WI38 (cell line): ENCODE results near the gene WFIKKN1.

ENCODE experiments used
- H3K4me3 ChIP-seq: 2 replicates; pipeline ENCODE4 v1.5.1; 2011; ENCODE audit warnings: low read depth, mild to moderate bottlenecking, control low read depth, low read length
- CTCF ChIP-seq: IDR thresholded peaks from 2 replicates; pipeline ENCODE4 v1.5.1; 2012; ENCODE audit warnings: low read depth, mild to moderate bottlenecking, control low read depth, low read length

Gene WFIKKN1

GRCh38 chr16:608019-608418 lies 22.8 kb upstream of the WFIKKN1 start:
- TF ChIP-seq CTCF: no peak
- no peak overlapping the region for H3K4me3 ChIP-seq

- TF ChIP-seq CTCF: no peak
- no peak overlapping the region for H3K4me3 ChIP-seq
These were observed 21.5 kb upstream of the WFIKKN1 start for GRCh38 chr16:609316-609715.

GRCh38 chr16:609984-610383 lies 20.8 kb upstream of the WFIKKN1 start:
- no peak overlapping the region for H3K4me3 ChIP-seq
- TF ChIP-seq CTCF: no peak

- no peak overlapping the region for H3K4me3 ChIP-seq
- peak; percentile 30; the same call in 1 of the 2 replicates for TF ChIP-seq CTCF
These were observed 20.0 kb upstream of the WFIKKN1 start for GRCh38 chr16:610513-611381.

GRCh38 chr16:615122-615521 lies 15.7 kb upstream of the WFIKKN1 start:
- TF ChIP-seq CTCF: no peak
- H3K4me3 ChIP-seq: no peak overlapping the region

- H3K4me3 ChIP-seq: no peak overlapping the region
- TF ChIP-seq CTCF: no peak
These were observed 13.8 kb upstream of the WFIKKN1 start for GRCh38 chr16:616733-617586.

- H3K4me3 ChIP-seq: no peak overlapping the region
- TF ChIP-seq CTCF: no peak
These were observed 12.9 kb upstream of the WFIKKN1 start for GRCh38 chr16:617855-618254.
